ENCODE measurements around the gene MLYCD.
A peak's percentile ranks its signal among the peaks of the same experiment; 100 is the strongest.

Gene MLYCD

GRCh38 chr16:83901101-83901500 is 2.2 kb downstream of the MLYCD start:
- DNase-seq (ENCODE audit: low read depth, low spot score): no peak
- in situ Hi-C loops (cut with HindIII; ENCODE audit: low sequenced_read_pairs): no loop called here
- TF ChIP-seq CTCF (IDR thresholded peaks at IDR 0.05; ENCODE audit: low read depth, low read length): no peak
- H3K4me3 ChIP-seq (ENCODE audit: low read depth, low read length): no peak overlapping the region

- in situ Hi-C loops (cut with HindIII; ENCODE audit: low sequenced_read_pairs): no loop called here
- peak; percentile 51 for DNase-seq (ENCODE audit: low read depth, low spot score)
- TF ChIP-seq CTCF (IDR thresholded peaks at IDR 0.05; ENCODE audit: low read depth, low read length): no peak
- no peak overlapping the region for H3K4me3 ChIP-seq (ENCODE audit: low read depth, low read length)
Measured at GRCh38 chr16:83903751-83904150, 4.8 kb downstream of the MLYCD start.

GRCh38 chr16:83906683-83907082 is 7.8 kb downstream of the MLYCD start:
- in situ Hi-C loops (cut with HindIII; ENCODE audit: low sequenced_read_pairs): no loop called here
- no peak for DNase-seq (ENCODE audit: low read depth, low spot score)
- no peak overlapping the region for H3K4me3 ChIP-seq (ENCODE audit: low read depth, low read length)
- TF ChIP-seq CTCF (IDR thresholded peaks at IDR 0.05; ENCODE audit: low read depth, low read length): no peak

- no peak overlapping the region for H3K4me3 ChIP-seq (ENCODE audit: low read depth, low read length)
- no peak for TF ChIP-seq CTCF (IDR thresholded peaks at IDR 0.05; ENCODE audit: low read depth, low read length)
- DNase-seq (ENCODE audit: low read depth, low spot score): no peak
- in situ Hi-C loops (cut with HindIII; ENCODE audit: low sequenced_read_pairs): no loop called here
Measured at GRCh38 chr16:83907111-83907510, 8.2 kb downstream of the MLYCD start.

- H3K4me3 ChIP-seq (ENCODE audit: low read depth, low read length): no peak overlapping the region
- no peak for TF ChIP-seq CTCF (IDR thresholded peaks at IDR 0.05; ENCODE audit: low read depth, low read length)
- in situ Hi-C loops (cut with HindIII; ENCODE audit: low sequenced_read_pairs): no loop called here
- DNase-seq (ENCODE audit: low read depth, low spot score): no peak
Measured at GRCh38 chr16:83907631-83908250, 8.8 kb downstream of the MLYCD start.

GRCh38 chr16:83908798-83909197 is 9.9 kb downstream of the MLYCD start:
- no peak overlapping the region for H3K4me3 ChIP-seq (ENCODE audit: low read depth, low read length)
- in situ Hi-C loops (cut with HindIII; ENCODE audit: low sequenced_read_pairs): no loop called here
- no peak for DNase-seq (ENCODE audit: low read depth, low spot score)
- no peak for TF ChIP-seq CTCF (IDR thresholded peaks at IDR 0.05; ENCODE audit: low read depth, low read length)

GRCh38 chr16:83911290-83911689 is 12.4 kb downstream of the MLYCD start:
- in situ Hi-C loops (cut with HindIII; ENCODE audit: low sequenced_read_pairs): no loop called here
- TF ChIP-seq CTCF (IDR thresholded peaks at IDR 0.05; ENCODE audit: low read depth, low read length): no peak
- DNase-seq (ENCODE audit: low read depth, low spot score): no peak
- no peak overlapping the region for H3K4me3 ChIP-seq (ENCODE audit: low read depth, low read length)

Measured in astrocyte of the spinal cord (primary cell).